IPS-15b (cell line): Measurements from ENCODE around the gene IGFBP5.

Source experiments
- H3K27me3 ChIP-seq: one replicate; pipeline ENCODE4 v1.6.1; 2013; ENCODE audit warnings: low read length; ENCODE audit not compliant: control insufficient read depth, insufficient read depth
- H3K36me3 ChIP-seq: one replicate; pipeline ENCODE4 v1.6.1; 2013; ENCODE audit warnings: low read length; ENCODE audit not compliant: control insufficient read depth, insufficient read depth
- H3K4me1 ChIP-seq: one replicate; pipeline ENCODE4 v1.6.1; 2013; ENCODE audit warnings: mild to moderate bottlenecking, low read length; ENCODE audit not compliant: control insufficient read depth, insufficient read depth
- H3K4me3 ChIP-seq: one replicate; pipeline ENCODE4 v1.5.1; 2013; ENCODE audit warnings: low read depth, low read length
- H3K9ac ChIP-seq: one replicate; pipeline ENCODE4 v1.6.1; 2013; ENCODE audit warnings: low read depth, mild to moderate bottlenecking, low read length
- H3K9me3 ChIP-seq: one replicate; pipeline ENCODE4 v1.6.1; 2013; ENCODE audit warnings: mild to moderate bottlenecking, low read length; ENCODE audit not compliant: control insufficient read depth, insufficient read depth

IGFBP5 gene

DNA sequence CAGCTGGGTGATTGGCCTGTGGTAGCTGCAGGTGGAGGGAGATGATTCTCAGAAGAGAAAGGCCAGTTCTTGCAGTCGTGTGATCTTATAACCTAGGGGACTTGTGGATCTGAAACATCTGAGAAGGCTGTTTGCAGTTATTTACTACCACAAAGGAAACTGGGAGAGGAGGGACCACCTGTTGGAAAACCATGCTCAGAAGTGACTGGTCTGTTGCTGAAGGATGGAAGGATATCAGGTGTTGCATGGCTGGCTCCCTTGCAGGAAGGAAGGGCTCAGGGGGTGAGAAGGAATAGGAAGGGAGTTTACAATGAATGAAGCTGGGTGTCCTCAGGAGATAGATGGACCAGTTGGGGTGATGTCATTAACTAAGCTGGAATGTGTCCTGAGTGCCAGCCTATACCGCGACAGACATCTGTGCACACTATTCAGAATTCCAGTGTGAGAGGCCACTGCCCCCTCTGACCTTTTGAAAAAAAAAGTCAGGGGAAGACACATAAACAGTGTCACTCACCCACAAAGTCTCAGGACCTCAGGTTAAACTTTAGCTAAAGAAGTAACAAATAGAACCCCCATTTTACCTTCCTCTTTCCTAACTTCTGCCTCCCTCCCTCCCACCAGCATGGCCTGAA is 44.6 kb downstream of the IGFBP5 start:
- Histone ChIP-seq H3K27me3 (no peaks in the 10 kb centered on the region), H3K4me1 (peaks cover 2% of the 10 kb centered on the region), H3K9ac (no peak overlapping the region), H3K9me3 (no peaks in the 10 kb centered on the region), H3K4me3 (no peak overlapping the region), H3K36me3 (no peaks in the 10 kb centered on the region)

DNA sequence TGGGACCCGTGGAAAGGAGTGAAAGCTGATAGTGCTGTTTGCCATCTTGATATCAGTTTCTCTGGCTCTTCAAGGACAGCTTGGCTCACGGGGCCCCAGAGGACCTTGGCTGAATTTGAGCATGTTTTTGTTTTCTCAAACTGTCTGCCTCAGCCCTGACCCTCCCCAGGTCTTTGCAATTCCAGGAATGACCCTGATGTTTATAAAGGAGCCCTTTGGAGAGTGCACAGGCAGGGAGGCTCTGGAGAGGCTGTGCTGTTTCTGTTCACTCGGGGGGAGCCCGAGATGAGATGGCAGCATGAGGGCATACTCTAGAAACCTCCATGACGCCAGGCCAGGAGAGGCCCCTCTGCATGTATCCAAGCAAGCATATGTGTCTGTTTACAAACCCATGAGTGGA is 45.8 kb downstream of the IGFBP5 start:
- H3K27me3 ChIP-seq: no peaks in the 10 kb centered on the region
- no peaks in the 10 kb centered on the region for H3K36me3 ChIP-seq
- H3K4me3 ChIP-seq: no peak overlapping the region
- H3K9ac ChIP-seq: no peak overlapping the region
- H3K9me3 ChIP-seq: no peaks in the 10 kb centered on the region
- peaks cover 2% of the 10 kb centered on the region for H3K4me1 ChIP-seq

GRCh38 chr2:216648105-216648504 is 47.2 kb downstream of the IGFBP5 start:
- Histone ChIP-seq H3K36me3 (no peaks in the 10 kb centered on the region), H3K9ac (no peak overlapping the region), H3K27me3 (no peaks in the 10 kb centered on the region), H3K4me1 (peaks cover 10% of the 10 kb centered on the region), H3K4me3 (no peak overlapping the region), H3K9me3 (no peaks in the 10 kb centered on the region)

GRCh38 chr2:216646116-216646515 is 49.2 kb downstream of the IGFBP5 start:
- Histone ChIP-seq H3K9ac (no peak overlapping the region), H3K4me1 (peaks cover 10% of the 10 kb centered on the region), H3K4me3 (no peak overlapping the region), H3K9me3 (no peaks in the 10 kb centered on the region), H3K36me3 (peaks cover 2% of the 10 kb centered on the region), H3K27me3 (no peaks in the 10 kb centered on the region)

DNA sequence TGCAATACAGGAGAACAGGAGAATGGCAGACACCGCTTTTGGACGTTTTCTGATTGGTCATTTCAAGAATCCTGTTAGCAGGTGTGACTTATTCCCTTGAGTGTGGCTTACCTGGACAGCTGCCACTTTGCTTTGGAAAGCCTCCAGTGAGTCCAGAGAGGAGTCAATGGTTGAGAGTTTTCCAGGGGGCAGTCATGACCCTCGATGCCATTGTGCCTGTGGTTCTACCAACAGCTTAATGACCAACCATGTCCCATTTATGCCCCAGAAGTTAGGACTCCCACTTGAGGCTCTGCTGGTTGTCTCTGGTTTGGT is 49.8 kb downstream of the IGFBP5 start:
- Histone ChIP-seq H3K9me3 (no peaks in the 10 kb centered on the region), H3K27me3 (no peaks in the 10 kb centered on the region), H3K36me3 (peaks cover 6% of the 10 kb centered on the region), H3K4me1 (peaks cover 10% of the 10 kb centered on the region), H3K4me3 (no peak overlapping the region), H3K9ac (no peak overlapping the region)

DNA sequence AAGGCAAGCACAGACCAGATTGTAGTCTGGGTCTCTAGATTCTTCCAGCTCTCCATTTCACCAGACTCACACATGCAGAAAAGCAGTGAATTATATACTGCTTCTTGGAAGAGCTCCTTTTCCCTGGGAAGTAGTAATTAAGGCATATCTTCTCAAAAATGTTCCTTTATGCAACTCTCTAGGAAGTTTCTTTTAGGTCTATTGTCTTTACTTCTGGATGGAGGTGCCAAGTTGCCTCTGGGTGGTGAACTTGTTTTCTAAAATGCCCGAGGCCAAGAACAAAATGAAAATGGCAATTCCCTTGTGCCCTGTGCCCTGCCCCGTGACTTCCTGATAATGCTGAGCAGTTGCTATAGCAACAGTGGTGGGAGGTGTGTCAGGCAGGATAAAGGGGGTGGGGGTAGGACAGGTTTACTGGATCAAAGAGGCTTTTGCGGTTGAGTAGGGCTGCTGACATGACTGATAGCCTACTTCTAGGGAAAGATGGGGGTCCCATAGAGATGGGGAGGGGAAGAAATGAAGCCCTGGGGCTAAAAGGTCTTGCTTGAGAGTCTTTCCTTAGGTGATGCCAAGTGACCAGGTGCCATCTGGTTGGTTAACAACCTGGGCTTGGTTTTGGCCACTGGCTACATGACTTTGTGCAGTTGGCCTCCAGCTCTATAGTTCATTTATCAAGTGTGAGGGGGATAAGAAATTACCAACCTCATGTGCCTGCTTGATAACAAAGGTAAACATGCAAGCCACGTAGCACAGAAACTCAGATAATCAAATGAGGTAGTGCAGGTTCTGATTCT is 50.3 kb downstream of the IGFBP5 start:
- no peak overlapping the region for H3K4me3 ChIP-seq
- H3K4me1 ChIP-seq: peaks cover 10% of the 10 kb centered on the region

GRCh38 chr2:216643986-216644659 is 51.2 kb downstream of the IGFBP5 start:
- Histone ChIP-seq H3K36me3 (peaks cover 15% of the 10 kb centered on the region), H3K4me3 (no peak overlapping the region), H3K4me1 (peaks cover 8% of the 10 kb centered on the region), H3K9me3 (no peaks in the 10 kb centered on the region), H3K27me3 (no peaks in the 10 kb centered on the region), H3K9ac (no peak overlapping the region)

More for the DNA sequence above, 50.3 kb downstream of the IGFBP5 start:
- H3K36me3 ChIP-seq: peaks cover 12% of the 10 kb centered on the region
- H3K9ac ChIP-seq: no peak overlapping the region
- H3K9me3 ChIP-seq: no peaks in the 10 kb centered on the region
- no peaks in the 10 kb centered on the region for H3K27me3 ChIP-seq

DNA sequence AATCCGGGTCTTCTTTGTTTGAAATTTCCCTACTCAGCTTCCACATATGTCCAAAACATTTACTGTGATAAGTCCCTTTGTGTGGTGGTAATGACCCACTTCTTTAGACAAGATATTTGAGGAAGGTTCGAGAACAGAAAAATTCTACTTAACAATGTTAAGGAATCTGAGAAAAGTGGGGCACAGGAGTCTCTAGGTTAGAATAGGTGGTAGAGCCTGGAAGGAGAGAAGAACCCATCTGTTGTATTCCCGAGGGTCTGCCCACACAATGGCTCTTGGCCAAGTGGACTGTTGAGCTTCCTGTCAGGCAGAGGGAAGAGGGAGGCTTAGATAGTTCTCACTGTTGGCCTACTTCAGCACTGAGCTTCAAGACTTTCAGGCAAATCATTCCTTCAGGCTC is 57.9 kb downstream of the IGFBP5 start:
- Histone ChIP-seq H3K9me3 (no peaks in the 10 kb centered on the region), H3K4me3 (peak overlapping the region; percentile 2), H3K9ac (no peak overlapping the region), H3K4me1 (peaks cover 4% of the 10 kb centered on the region), H3K27me3 (peaks cover 8% of the 10 kb centered on the region), H3K36me3 (peaks cover 15% of the 10 kb centered on the region)

- peaks cover 15% of the 10 kb centered on the region for H3K36me3 ChIP-seq
- H3K27me3 ChIP-seq: peaks cover 14% of the 10 kb centered on the region
- peaks cover 10% of the 10 kb centered on the region for H3K4me1 ChIP-seq
- peak overlapping the region; percentile 90 for H3K4me3 ChIP-seq
- no peaks in the 10 kb centered on the region for H3K9me3 ChIP-seq
- peak overlapping the region; percentile 47 for H3K9ac ChIP-seq
Observed at GRCh38 chr2:216636551-216637450, 58.5 kb downstream of the IGFBP5 start.

DNA sequence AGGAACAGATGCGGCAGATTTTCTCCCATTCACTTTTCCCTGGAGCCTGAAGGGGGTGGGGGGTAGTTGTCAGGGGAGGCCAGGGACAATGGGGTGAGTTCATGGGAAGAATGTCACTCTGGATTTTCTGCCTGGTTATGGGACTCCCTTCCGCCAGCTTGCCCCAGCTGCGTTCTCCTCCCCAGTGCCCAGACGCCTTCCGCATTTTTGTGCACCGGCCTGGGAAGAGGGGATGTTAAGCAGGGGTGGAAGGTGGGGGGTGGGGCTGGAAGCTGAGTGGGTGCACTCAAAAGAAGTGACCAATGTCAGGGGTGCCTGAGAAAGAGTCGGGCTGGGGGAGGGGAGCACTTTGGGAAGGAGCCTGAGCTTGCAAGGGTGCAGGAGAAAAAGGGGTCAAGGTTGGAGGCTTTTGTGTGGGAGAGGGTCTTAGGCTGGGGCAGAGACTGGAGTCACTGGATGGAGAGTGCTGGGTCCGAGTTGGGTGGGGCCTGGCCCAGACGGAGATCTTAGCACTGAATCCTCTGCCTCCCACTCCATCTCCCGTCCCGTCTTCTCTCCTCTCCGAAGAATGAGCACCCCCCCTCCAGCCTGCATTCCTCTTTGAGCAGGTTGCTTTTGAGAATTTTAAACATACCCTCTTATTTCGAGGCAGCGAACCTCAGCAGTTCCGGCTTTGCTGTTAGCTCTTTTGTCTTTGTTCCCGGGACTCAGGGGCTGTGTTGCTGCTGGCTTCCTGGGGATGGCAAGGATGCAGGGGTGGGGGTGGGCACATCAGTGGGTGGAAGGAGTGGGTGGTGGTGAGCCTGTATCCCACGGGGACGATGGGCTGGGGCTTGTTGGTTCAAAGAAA is 59.4 kb downstream of the IGFBP5 start:
- Histone ChIP-seq H3K4me1 (peaks cover 10% of the 10 kb centered on the region), H3K36me3 (peaks cover 15% of the 10 kb centered on the region), H3K27me3 (peaks cover 15% of the 10 kb centered on the region), H3K4me3 (peak overlapping the region; percentile 90), H3K9me3 (no peaks in the 10 kb centered on the region), H3K9ac (peak overlapping the region; percentile 47)
